B cell (primary cell): ENCODE results near the gene MNAT1.

Experiments
- CTCF ChIP-seq: fragments of 200-600 bp; IDR thresholded peaks from one replicate; pipeline ENCODE4 v1.8.0; 2022; ENCODE audit warnings: antibody characterized with exemption, mild to moderate bottlenecking
- EZH2 ChIP-seq: IDR thresholded peaks from 2 replicates; pipeline ENCODE4 v1.6.1; 2012; ENCODE audit warnings: borderline replicate concordance, low read depth, mild to moderate bottlenecking, moderate library complexity, low read length; ENCODE audit not compliant: insufficient read depth, poor library complexity, severe bottlenecking

- TF ChIP-seq EZH2, result no peak
- no peak for TF ChIP-seq CTCF
Measured at GRCh38 chr14:61019537-61019936, 285.0 kb downstream of the MNAT1 start.
